ENCODE results near the gene OSBPL7. TPM values are rescaled to one million over a fixed set of nuclear protein-coding genes. Genes with fewer than 3 reads are reported as not detected.

Gene OSBPL7
- total and polyA plus RNA-seq, 4 donors: 0.51 to 2.4 (median 1.4) TPM

- TF ChIP-seq REST (IDR thresholded peaks at IDR 0.05) (no peak), YY1 (IDR thresholded peaks at IDR 0.05) (no peak), RAD21 (IDR thresholded peaks at IDR 0.05) (no peak)
Observed at GRCh38 chr17:47801176-47801765, 20.3 kb downstream of the OSBPL7 start (continued).

GRCh38 chr17:47800686-47801085 lies 20.9 kb downstream of the OSBPL7 start:
- DNase-seq (ENCODE audit: low spot score): no peak

More at GRCh38 chr17:47800686-47801085, 20.9 kb downstream of the OSBPL7 start:
- Histone ChIP-seq H3K27ac (ENCODE audit: low read depth in 1 of 2, low read length in 2 of 2) (no peak overlapping the region), H3K36me3 (ENCODE audit: control insufficient read depth in 4 of 4, insufficient read depth in 3 of 4, low read depth in 1 of 4, low read length in 3 of 4) (no peaks in the 10 kb centered on the region), H3K9ac (ENCODE audit: low read depth in 1 of 2, low read length in 2 of 2) (no peak overlapping the region), H3K4me3 (ENCODE audit: low read depth in 1 of 3, low read length in 3 of 3) (no peak overlapping the region), H3K9me3 (ENCODE audit: control insufficient read depth in 4 of 4, low read length in 3 of 4) (no peaks in the 10 kb centered on the region), H3K4me1 (ENCODE audit: control insufficient read depth in 4 of 4, insufficient read depth in 4 of 4, low read length in 3 of 4) (no peaks in the 10 kb centered on the region), H3K27me3 (ENCODE audit: control insufficient read depth in 4 of 4, insufficient read depth in 4 of 4, low read length in 3 of 4) (no peaks in the 10 kb centered on the region)
- 85% methylated on average over 12 of the region's 12 CpGs for WGBS
- TF ChIP-seq RAD21 (IDR thresholded peaks at IDR 0.05) (no peak), REST (IDR thresholded peaks at IDR 0.05) (no peak), EGR1 (IDR thresholded peaks at IDR 0.05; ENCODE audit: low read depth in 2 of 2) (no peak), TAF1 (conservative IDR thresholded peaks at IDR 0.05) (no peak), MAX (IDR thresholded peaks at IDR 0.05) (no peak), SP1 (IDR thresholded peaks at IDR 0.05) (no peak), YY1 (IDR thresholded peaks at IDR 0.05) (no peak), RXRA (IDR thresholded peaks at IDR 0.05) (no peak), HNF4G (IDR thresholded peaks at IDR 0.05) (no peak), FOXA1 (IDR thresholded peaks at IDR 0.05) (no peak), ZBTB33 (IDR thresholded peaks at IDR 0.05) (no peak), FOXA2 (IDR thresholded peaks at IDR 0.05) (no peak), CTCF (IDR thresholded peaks at IDR 0.05; ENCODE audit: low read depth, low read length, missing input control) (no peak), GABPA (IDR thresholded peaks at IDR 0.05 in 1 of 2, conservative IDR thresholded peaks at IDR 0.05 in 1 of 2) (no peak), NR2F2 (IDR thresholded peaks at IDR 0.05) (no peak), ATF3 (IDR thresholded peaks at IDR 0.05) (no peak)

Data from liver (tissue), 9 donors.